Lower leg skin (tissue), 3 donors: ENCODE data around the gene FOXD1.

Experiments
- POLR2A ChIP-seq, 2 donors: fragments of 450-650 bp; IDR thresholded peaks; one replicate each; pipeline ENCODE4 v1.6.1; 2016 to 2017; ENCODE audit warnings: antibody characterized with exemption in 2 of 2, mild to moderate bottlenecking in 1 of 2, moderate library complexity in 1 of 2
- TF ChIP-seq, protein P1 (sequence below), 3 donors: fragments of 450-650 bp; IDR thresholded peaks; one replicate each; pipeline ENCODE4 v1.5.1; 2016; ENCODE audit warnings: antibody characterized with exemption in 3 of 3, mild to moderate bottlenecking in 3 of 3, moderate library complexity in 2 of 3

- TF ChIP-seq, protein P1, sequence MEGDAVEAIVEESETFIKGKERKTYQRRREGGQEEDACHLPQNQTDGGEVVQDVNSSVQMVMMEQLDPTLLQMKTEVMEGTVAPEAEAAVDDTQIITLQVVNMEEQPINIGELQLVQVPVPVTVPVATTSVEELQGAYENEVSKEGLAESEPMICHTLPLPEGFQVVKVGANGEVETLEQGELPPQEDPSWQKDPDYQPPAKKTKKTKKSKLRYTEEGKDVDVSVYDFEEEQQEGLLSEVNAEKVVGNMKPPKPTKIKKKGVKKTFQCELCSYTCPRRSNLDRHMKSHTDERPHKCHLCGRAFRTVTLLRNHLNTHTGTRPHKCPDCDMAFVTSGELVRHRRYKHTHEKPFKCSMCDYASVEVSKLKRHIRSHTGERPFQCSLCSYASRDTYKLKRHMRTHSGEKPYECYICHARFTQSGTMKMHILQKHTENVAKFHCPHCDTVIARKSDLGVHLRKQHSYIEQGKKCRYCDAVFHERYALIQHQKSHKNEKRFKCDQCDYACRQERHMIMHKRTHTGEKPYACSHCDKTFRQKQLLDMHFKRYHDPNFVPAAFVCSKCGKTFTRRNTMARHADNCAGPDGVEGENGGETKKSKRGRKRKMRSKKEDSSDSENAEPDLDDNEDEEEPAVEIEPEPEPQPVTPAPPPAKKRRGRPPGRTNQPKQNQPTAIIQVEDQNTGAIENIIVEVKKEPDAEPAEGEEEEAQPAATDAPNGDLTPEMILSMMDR (IDR thresholded peaks at IDR 0.05) = no peak
- no peak for TF ChIP-seq POLR2A (IDR thresholded peaks at IDR 0.05)
Observed at GRCh38 chr5:73459366-73459765, 10.8 kb upstream of the FOXD1 start.
